GM06990 (cell line): ENCODE measurements around the gene HOXC5.

Source experiments
- DNase-seq: peaks from one replicate; pipeline ENCODE4 v3.0.0-alpha.2; 2011; ENCODE audit not compliant: insufficient read length; ENCODE audit errors: extremely low read depth
- H3K27me3 ChIP-seq: replicated peaks from 2 replicates; pipeline ENCODE4 v1.6.0; 2011; ENCODE audit warnings: low read length; ENCODE audit not compliant: control insufficient read depth, insufficient read depth
- H3K36me3 ChIP-seq: 2 replicates; pipeline ENCODE4 v1.5.1; 2011; ENCODE audit warnings: low read length; ENCODE audit not compliant: control insufficient read depth, insufficient read depth
- H3K4me3 ChIP-seq: replicated peaks from 2 replicates; pipeline ENCODE4 v1.5.1; 2011; ENCODE audit warnings: low read depth, mild to moderate bottlenecking, control low read depth, low read length
- TF ChIP-seq, protein P1 (sequence below): IDR thresholded peaks from 2 replicates; pipeline ENCODE4 v1.5.1; 2011; ENCODE audit warnings: low read length, control low read depth, mild to moderate bottlenecking, inconsistent platforms; ENCODE audit not compliant: insufficient read depth, poor library complexity, severe bottlenecking

Gene HOXC5

GRCh38 chr12:53990311-53991076 lies 42.4 kb upstream of the HOXC5 start:
- TF ChIP-seq, protein P1, sequence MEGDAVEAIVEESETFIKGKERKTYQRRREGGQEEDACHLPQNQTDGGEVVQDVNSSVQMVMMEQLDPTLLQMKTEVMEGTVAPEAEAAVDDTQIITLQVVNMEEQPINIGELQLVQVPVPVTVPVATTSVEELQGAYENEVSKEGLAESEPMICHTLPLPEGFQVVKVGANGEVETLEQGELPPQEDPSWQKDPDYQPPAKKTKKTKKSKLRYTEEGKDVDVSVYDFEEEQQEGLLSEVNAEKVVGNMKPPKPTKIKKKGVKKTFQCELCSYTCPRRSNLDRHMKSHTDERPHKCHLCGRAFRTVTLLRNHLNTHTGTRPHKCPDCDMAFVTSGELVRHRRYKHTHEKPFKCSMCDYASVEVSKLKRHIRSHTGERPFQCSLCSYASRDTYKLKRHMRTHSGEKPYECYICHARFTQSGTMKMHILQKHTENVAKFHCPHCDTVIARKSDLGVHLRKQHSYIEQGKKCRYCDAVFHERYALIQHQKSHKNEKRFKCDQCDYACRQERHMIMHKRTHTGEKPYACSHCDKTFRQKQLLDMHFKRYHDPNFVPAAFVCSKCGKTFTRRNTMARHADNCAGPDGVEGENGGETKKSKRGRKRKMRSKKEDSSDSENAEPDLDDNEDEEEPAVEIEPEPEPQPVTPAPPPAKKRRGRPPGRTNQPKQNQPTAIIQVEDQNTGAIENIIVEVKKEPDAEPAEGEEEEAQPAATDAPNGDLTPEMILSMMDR, result no peak
- Histone ChIP-seq H3K27me3 (peaks cover 12% of the 10 kb centered on the region), H3K36me3 (no peaks in the 10 kb centered on the region), H3K4me3 (no peak overlapping the region)
- DNase-seq, result no peak

- Histone ChIP-seq H3K4me3 (no peak overlapping the region), H3K27me3 (peaks cover 12% of the 10 kb centered on the region), H3K36me3 (no peaks in the 10 kb centered on the region)
- no peak for DNase-seq
- TF ChIP-seq, protein P1, result no peak
Measured at GRCh38 chr12:53991077-53991460, 41.8 kb upstream of the HOXC5 start.

DNA sequence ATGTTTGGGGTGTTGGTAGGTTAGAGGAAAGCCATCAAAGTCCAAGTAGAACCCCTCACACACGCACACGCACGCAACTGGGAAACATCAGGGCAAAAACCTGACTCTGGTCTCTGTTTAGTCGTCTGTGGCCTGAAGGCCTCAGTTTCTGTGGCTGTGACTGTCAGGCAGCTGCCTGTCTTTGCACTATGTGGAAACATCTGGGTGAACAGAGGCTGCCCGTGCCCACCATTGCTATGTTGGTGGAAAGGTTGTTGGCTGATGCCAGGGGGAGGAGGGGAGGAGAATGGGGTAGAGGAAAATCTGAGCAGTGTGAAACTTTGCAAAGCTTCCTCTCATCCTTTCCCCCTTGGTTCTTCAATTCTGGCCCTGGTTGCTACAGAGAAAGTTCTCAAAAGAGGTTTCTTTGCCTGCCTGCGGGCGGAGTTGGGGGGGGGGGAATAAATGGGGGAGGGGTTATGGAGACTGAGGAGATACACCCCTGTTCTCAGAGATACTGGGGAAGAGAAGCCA lies 40.4 kb upstream of the HOXC5 start:
- TF ChIP-seq, protein P1, result no peak
- Histone ChIP-seq H3K36me3 (no peaks in the 10 kb centered on the region), H3K27me3 (peaks cover 11% of the 10 kb centered on the region), H3K4me3 (no peak overlapping the region)
- DNase-seq, result no peak

DNA sequence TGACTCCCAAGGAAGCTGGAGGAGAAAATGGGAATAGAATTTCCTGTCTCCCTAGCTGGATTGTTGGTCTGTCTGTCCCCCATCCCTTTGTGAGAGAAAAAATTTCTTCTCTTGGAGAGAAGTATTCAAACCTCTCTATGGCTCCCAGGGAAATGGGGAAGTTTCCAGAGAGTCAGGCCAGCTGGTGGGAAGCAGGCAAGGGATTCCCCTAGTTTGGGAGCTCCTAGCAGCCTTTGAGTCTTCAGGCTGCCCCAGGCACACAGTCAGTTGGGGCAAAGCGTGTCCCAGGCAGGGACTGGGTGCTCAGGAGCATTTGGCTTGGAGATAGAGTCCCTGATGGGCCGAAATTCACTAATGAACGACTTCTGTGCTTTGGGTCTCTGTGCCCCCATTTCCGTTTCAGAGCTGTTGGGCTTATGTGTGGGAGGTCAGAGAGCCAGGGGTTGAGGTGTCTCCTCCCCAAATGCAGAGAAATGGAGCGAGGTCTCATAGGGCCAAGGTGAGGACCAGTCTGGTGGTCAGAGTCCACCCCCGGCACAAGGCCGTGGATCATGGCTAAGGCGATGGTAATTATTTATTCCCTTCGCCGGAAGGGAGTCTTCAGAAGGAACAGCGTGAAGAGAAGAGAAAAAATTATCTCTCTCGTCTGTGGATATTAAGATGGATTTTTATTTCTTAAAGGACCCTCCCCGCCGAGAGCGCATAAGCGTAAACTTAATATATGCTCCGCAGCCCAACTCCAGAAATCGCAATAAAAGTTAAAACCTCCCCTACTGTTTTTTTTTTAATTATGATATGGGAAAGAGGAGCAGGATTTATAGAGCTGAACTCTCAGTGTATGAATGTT lies 39.5 kb upstream of the HOXC5 start:
- Histone ChIP-seq H3K4me3 (no peak overlapping the region), H3K27me3 (peaks cover 11% of the 10 kb centered on the region), H3K36me3 (no peaks in the 10 kb centered on the region)
- no peak for DNase-seq
- TF ChIP-seq, protein P1, result no peak

DNA sequence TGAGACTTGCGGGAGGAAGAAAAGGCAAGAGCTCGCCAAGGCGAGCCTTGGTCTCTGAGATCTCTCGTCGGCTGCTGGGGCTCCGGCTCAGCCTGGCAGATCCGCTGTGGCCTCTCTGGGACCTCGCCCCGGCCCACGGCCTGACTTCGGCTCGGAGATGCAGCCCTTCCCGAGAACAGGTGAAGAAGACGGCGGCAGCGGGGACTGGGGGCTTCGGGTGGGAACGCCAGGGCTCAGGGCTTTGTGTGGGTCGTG lies 38.9 kb upstream of the HOXC5 start:
- Histone ChIP-seq H3K36me3 (no peaks in the 10 kb centered on the region), H3K27me3 (peaks cover 11% of the 10 kb centered on the region), H3K4me3 (no peak overlapping the region)
- DNase-seq, result no peak
- TF ChIP-seq, protein P1, result no peak
